IMR-90 (cell line): ENCODE results near the gene CPED1. TPM values are rescaled to one million over a fixed set of nuclear protein-coding genes. Genes with fewer than 3 reads are reported as not detected.

Experiments
- ATAC-seq: fragments of 200-7000 bp; cut with Tn5 transposase; 2 replicates; pipeline ENCODE4 v1.9.1; 2020; ENCODE audit warnings: low read depth, mild to moderate bottlenecking, moderate library complexity
- BruUV-seq: library from RNA; stranded (reverse); fragments of 400-500 nt; replicated peaks from 2 replicates; lab custom pipeline; 2021; lab: Mats Ljungman, UMichigan
- CTCF ChIA-PET: fragments of 300-600 bp; formaldehyde crosslinking; extraction: SDS; loops from one replicate; lab custom pipeline; 2021; ENCODE audit warnings: antibody characterized with exemption; lab: Yijun Ruan, JAX
- POLR2A ChIA-PET: fragments of 300-600 bp; sonication (Branson Sonifier 250); formaldehyde crosslinking; loops from one replicate; lab custom pipeline; 2022; ENCODE audit warnings: antibody characterized with exemption; ENCODE audit not compliant: unreplicated experiment; lab: Charles Lee
- DNase-seq: peaks from one replicate; pipeline ENCODE4 v3.0.0; 2013
- H2AFZ ChIP-seq: replicated peaks from 2 replicates; pipeline ENCODE3; 2013; ENCODE audit warnings: low read length, mild to moderate bottlenecking; ENCODE audit not compliant: poor library complexity
- H2AK5ac ChIP-seq: 2 replicates; pipeline ENCODE4 v1.6.1; 2013; ENCODE audit warnings: low read depth, low read length, inconsistent platforms
- H2AK9ac ChIP-seq: replicated peaks from 2 replicates; pipeline ENCODE3; 2013; ENCODE audit warnings: mild to moderate bottlenecking, low read depth, low read length, moderate library complexity; ENCODE audit not compliant: poor library complexity
- H2BK120ac ChIP-seq: 2 replicates; pipeline ENCODE4 v1.6.1; 2013; ENCODE audit warnings: low read depth, low read length, inconsistent platforms
- H2BK15ac ChIP-seq: 3 replicates; pipeline ENCODE4 v1.6.1; 2013; ENCODE audit warnings: low read depth, low read length, inconsistent platforms
- H2BK20ac ChIP-seq: 2 replicates; pipeline ENCODE4 v1.6.1; 2013; ENCODE audit warnings: low read depth, mild to moderate bottlenecking, inconsistent platforms, low read length, moderate library complexity
- H2BK5ac ChIP-seq: 2 replicates; pipeline ENCODE4 v1.6.1; 2013; ENCODE audit warnings: mild to moderate bottlenecking, low read depth, low read length, inconsistent platforms; ENCODE audit not compliant: poor library complexity, severe bottlenecking
- H3K14ac ChIP-seq: replicated peaks from 2 replicates; pipeline ENCODE4 v1.6.1; 2013; ENCODE audit warnings: low read depth, low read length, inconsistent platforms
- H3K18ac ChIP-seq: 2 replicates; pipeline ENCODE4 v1.6.1; 2013; ENCODE audit warnings: low read depth, low read length, control low read depth
- H3K23ac ChIP-seq: 2 replicates; pipeline ENCODE4 v1.6.1; 2013; ENCODE audit warnings: low read depth, low read length, inconsistent platforms
- H3K27ac ChIP-seq: 2 replicates; pipeline ENCODE4 v1.5.1; 2013; ENCODE audit warnings: mild to moderate bottlenecking, control low read depth, low read length; ENCODE audit not compliant: insufficient read depth
- H3K27me3 ChIP-seq: 2 replicates; pipeline ENCODE4 v1.6.1; 2013; ENCODE audit warnings: low read length; ENCODE audit not compliant: control insufficient read depth, insufficient read depth
- H3K36me3 ChIP-seq: 2 replicates; pipeline ENCODE4 v1.6.1; 2013; ENCODE audit warnings: low read length, mixed read lengths; ENCODE audit not compliant: control insufficient read depth, insufficient read depth
- H3K4ac ChIP-seq: 2 replicates; pipeline ENCODE4 v1.6.1; 2013; ENCODE audit warnings: low read depth, low read length, inconsistent platforms
- H3K4me1 ChIP-seq: 2 replicates; pipeline ENCODE4 v1.6.1; 2013; ENCODE audit warnings: low read length, mixed read lengths; ENCODE audit not compliant: control insufficient read depth, insufficient read depth
- H3K4me2 ChIP-seq: 2 replicates; pipeline ENCODE4 v1.6.1; 2013; ENCODE audit warnings: low read depth, mild to moderate bottlenecking, control low read depth, low read length, moderate library complexity
- H3K4me3 ChIP-seq: 2 replicates; pipeline ENCODE4 v1.5.1; 2013; ENCODE audit warnings: low read depth, mild to moderate bottlenecking, control low read depth, low read length, moderate library complexity; ENCODE audit not compliant: insufficient read depth
- H3K56ac ChIP-seq: 2 replicates; pipeline ENCODE4 v1.6.1; 2013; ENCODE audit warnings: low read length, inconsistent platforms; ENCODE audit not compliant: insufficient read depth; ENCODE audit errors: extremely low read depth
- H3K79me1 ChIP-seq, 2 experiments: 2 replicates each; pipeline ENCODE4 v1.6.1; 2013; ENCODE audit warnings: low read length in 2 of 2, inconsistent platforms in 1 of 2, low read depth in 1 of 2
- H3K9ac ChIP-seq: 2 replicates; pipeline ENCODE4 v1.6.1; 2013; ENCODE audit warnings: low read depth, low read length, control low read depth
- H3K9me1 ChIP-seq: 2 replicates; pipeline ENCODE4 v1.6.1; 2013; ENCODE audit warnings: low read length, inconsistent platforms; ENCODE audit not compliant: insufficient read depth
- H3K9me3 ChIP-seq: 2 replicates; pipeline ENCODE4 v1.6.1; 2013; ENCODE audit warnings: low read length; ENCODE audit not compliant: control insufficient read depth, insufficient read depth
- H4K20me1 ChIP-seq: 2 replicates; pipeline ENCODE4 v1.6.1; 2013; ENCODE audit warnings: low read length, inconsistent platforms; ENCODE audit not compliant: insufficient read depth
- H4K5ac ChIP-seq: 2 replicates; pipeline ENCODE4 v1.6.1; 2013; ENCODE audit warnings: mild to moderate bottlenecking, low read depth, low read length, control low read depth
- H4K8ac ChIP-seq, 2 experiments: 2 replicates each; pipeline ENCODE4 v1.6.1; 2013; ENCODE audit warnings: low read depth in 2 of 2, low read length in 2 of 2, control low read depth in 1 of 2, inconsistent platforms in 1 of 2
- H4K91ac ChIP-seq: 2 replicates; pipeline ENCODE4 v1.6.1; 2013; ENCODE audit warnings: low read depth, low read length, inconsistent platforms; ENCODE audit not compliant: insufficient read depth
- BHLHE40 ChIP-seq: fragments of 150-350 bp; IDR thresholded peaks from 2 replicates; pipeline ENCODE4 v1.6.1; 2016; ENCODE audit warnings: mild to moderate bottlenecking, low read depth, low read length
- CEBPB ChIP-seq: IDR thresholded peaks from 2 replicates; pipeline ENCODE4 v1.6.1; 2012; ENCODE audit warnings: low read depth, low read length, improper control_type of control experiment
- MAFK ChIP-seq: IDR thresholded peaks from 2 replicates; pipeline ENCODE4 v1.6.1; 2012; ENCODE audit warnings: low read depth, low read length, improper control_type of control experiment
- MXI1 ChIP-seq: IDR thresholded peaks from 2 replicates; pipeline ENCODE4 v1.6.1; 2012; ENCODE audit warnings: low read depth, mild to moderate bottlenecking, low read length, moderate library complexity, borderline replicate concordance
- POLR2A ChIP-seq: IDR thresholded peaks from 2 replicates; pipeline ENCODE4 v1.6.1; 2012; ENCODE audit warnings: mild to moderate bottlenecking, low read depth, low read length
- RAD21 ChIP-seq: IDR thresholded peaks from 2 replicates; pipeline ENCODE4 v1.6.1; 2012; ENCODE audit warnings: low read length, improper control_type of control experiment
- SMC3 ChIP-seq: fragments of 150-350 bp; IDR thresholded peaks from 2 replicates; pipeline ENCODE4 v1.6.1; 2016; ENCODE audit warnings: low read depth, mild to moderate bottlenecking, antibody characterized with exemption, low read length, moderate library complexity
- WGBS, 2 experiments: methylation state at CpG; one replicate each; pipeline versions ENCODE4 v1.1.5 to v1.1.7; 2013; ENCODE audit warnings: missing lambda C conversion rate in 2 of 2; ENCODE audit not compliant: insufficient read length in 1 of 2; ENCODE audit errors: extremely low coverage in 2 of 2; 5-methylcytosine and 5-hydroxymethylcytosine counted together
- dilution Hi-C: fragments of 300-500 bp; cut with HindIII; formaldehyde crosslinking; loops from one replicate; pipeline ENCODE4 v1.14.3; 2018; ENCODE audit warnings: low sequenced_read_pairs; ENCODE audit not compliant: unreplicated experiment
- in situ Hi-C: fragments of 300-500 bp; cut with MboI; formaldehyde crosslinking; loops from 3 replicates; pipeline ENCODE4 v1.14.3; 2019; ENCODE audit warnings: low sequenced_read_pairs, inconsistent platforms, mixed read lengths
- intact Hi-C: fragments of 100-400 bp; cut with micrococcal nuclease; formaldehyde crosslinking; loops from 2 replicates; pipeline ENCODE4 v1.10.0; 2022
- polyA plus RNA-seq, 3 experiments: library from polyadenylated mRNA; depleted of rRNA; stranded (reverse); fragments of >200 nt; gene quantifications; 2 replicates each; pipeline ENCODE4 v1.2.3, GENCODE V29; 2012; ENCODE audit warnings: low replicate concordance in 1 of 3
- total RNA-seq: library from RNA; depleted of rRNA; stranded (reverse); fragments of >200 nt; gene quantifications from 2 replicates; pipeline ENCODE4 v1.2.3, GENCODE V29; 2012
- TF ChIP-seq, protein P1 (sequence below): conservative IDR thresholded peaks from 2 replicates; pipeline ENCODE4 v1.5.1; 2012; ENCODE audit warnings: mild to moderate bottlenecking, low read depth, low read length, improper control_type of control experiment

The CPED1 gene
- total and polyA plus RNA-seq, 2 of the 4 experiments (the other 2 are of a cell fraction): 31.2 to 96.8 TPM

DNA sequence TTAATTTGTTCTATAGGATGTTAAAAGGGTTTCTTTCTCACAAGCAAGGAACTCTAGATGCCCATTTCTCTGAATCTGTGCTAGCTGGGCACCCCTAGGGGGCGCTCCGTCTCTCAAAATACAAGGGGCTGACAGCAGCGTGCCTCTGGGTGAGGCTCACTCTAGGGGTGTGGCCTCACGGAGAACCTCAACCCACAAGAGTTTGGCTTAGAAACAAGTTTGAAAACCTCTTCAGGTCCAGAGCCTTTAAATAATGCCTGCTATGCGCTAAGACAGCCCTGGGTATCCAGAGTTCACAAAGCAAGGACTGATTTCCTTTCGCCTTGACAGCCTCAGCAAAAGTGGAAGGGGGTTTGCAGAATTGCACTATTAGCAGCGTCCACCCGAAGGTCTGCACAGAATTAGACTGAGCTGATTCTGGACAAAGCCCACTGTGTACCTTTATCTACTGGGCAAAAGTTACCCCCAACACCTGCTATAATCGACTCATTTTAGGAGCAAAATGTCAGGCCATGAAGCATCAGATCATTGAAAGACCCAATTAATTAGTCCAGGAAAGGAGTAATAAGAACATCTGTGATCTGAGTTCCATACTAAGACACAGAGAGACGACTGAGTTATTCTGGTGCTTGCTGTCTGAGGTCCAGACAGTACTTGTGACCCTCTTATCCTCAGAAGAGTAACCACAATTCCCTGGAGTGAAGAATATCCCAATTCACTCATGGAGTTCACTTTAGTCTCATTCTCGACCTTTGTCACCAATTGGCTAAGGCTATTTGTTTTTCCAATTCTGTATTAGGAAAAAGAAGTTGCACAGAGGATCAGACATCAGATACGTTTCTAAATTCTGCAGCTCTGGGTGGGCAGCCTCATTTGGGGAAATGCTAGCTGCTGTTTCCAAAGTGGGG is 574 bp upstream of the CPED1 start:
- BruUV-seq: no TSS peak
- peak overlapping the region; percentile 80 for H3K4me2 ChIP-seq
- H2BK5ac ChIP-seq: peak overlapping the region; percentile 98
- peak overlapping the region; percentile 91 for H3K23ac ChIP-seq
- H3K27ac ChIP-seq: peak overlapping the region; percentile 95
- in situ Hi-C loops: loop anchor here (25.0 kb wide), 1 partner anchor 349 kb away; the partner anchor contains the start of gene WNT16
- H2BK15ac ChIP-seq: peak overlapping the region; percentile 81
- dilution Hi-C loops: loop anchor here (25.0 kb wide), 1 partner anchor 99 kb away; no protein-coding TSS in a partner anchor
- peak overlapping the region; percentile 86 for H3K4me3 ChIP-seq
- peak overlapping the region; percentile 73 for H2BK20ac ChIP-seq
- peak overlapping the region; percentile 87 for H3K9ac ChIP-seq
- intact Hi-C loops: loop anchor here (1.0 to 5.0 kb wide), 4 partner anchors 93 to 559 kb away; no protein-coding TSS in a partner anchor
- peak overlapping the region; percentile 84 for H4K91ac ChIP-seq
- peak overlapping the region; percentile 94 for H2BK120ac ChIP-seq
- peak; percentile 94 for DNase-seq
- ChIA-PET CTCF (interaction anchor here (0.6 to 4.9 kb wide), 12 partner anchors 13 to 1295 kb away, joined by 3 to 46 read pairs (median 4); no protein-coding TSS in a partner anchor), POLR2A (interaction anchor here (0.7 to 3.4 kb wide), 2 partner anchors 96 to 179 kb away, joined by 3 to 26 read pairs; no protein-coding TSS in a partner anchor)
- no peaks in the 10 kb centered on the region for H3K4me1 ChIP-seq
- no peaks in the 10 kb centered on the region for H3K9me3 ChIP-seq
- H3K4ac ChIP-seq: peak overlapping the region; percentile 86
- peak; percentile 91 for TF ChIP-seq RAD21
- peak; percentile 93 for TF ChIP-seq MXI1
- TF ChIP-seq POLR2A: peak; percentile 43; the same call in 1 of the 2 replicates
- no peak for TF ChIP-seq MAFK
- TF ChIP-seq SMC3: peak; percentile 89
- TF ChIP-seq, protein P1, sequence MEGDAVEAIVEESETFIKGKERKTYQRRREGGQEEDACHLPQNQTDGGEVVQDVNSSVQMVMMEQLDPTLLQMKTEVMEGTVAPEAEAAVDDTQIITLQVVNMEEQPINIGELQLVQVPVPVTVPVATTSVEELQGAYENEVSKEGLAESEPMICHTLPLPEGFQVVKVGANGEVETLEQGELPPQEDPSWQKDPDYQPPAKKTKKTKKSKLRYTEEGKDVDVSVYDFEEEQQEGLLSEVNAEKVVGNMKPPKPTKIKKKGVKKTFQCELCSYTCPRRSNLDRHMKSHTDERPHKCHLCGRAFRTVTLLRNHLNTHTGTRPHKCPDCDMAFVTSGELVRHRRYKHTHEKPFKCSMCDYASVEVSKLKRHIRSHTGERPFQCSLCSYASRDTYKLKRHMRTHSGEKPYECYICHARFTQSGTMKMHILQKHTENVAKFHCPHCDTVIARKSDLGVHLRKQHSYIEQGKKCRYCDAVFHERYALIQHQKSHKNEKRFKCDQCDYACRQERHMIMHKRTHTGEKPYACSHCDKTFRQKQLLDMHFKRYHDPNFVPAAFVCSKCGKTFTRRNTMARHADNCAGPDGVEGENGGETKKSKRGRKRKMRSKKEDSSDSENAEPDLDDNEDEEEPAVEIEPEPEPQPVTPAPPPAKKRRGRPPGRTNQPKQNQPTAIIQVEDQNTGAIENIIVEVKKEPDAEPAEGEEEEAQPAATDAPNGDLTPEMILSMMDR: peak; percentile 96
- no peak for TF ChIP-seq CEBPB
- peak; percentile 36; the same call in 1 of the 2 replicates for TF ChIP-seq BHLHE40
- peaks cover 4 to 9% of the 10 kb centered on the region in 2 experiments; a peak in 2 of 4 replicates for H3K79me1 ChIP-seq
- no peaks in the 10 kb centered on the region for H3K36me3 ChIP-seq
- H4K5ac ChIP-seq: peak overlapping the region; percentile 75
- peak overlapping the region; percentile 69 for H3K56ac ChIP-seq
- no peaks in the 10 kb centered on the region for H3K9me1 ChIP-seq
- H3K18ac ChIP-seq: peak overlapping the region; percentile 30
- peak; percentile 75 for ATAC-seq
- peak overlapping the region; percentile 73 to 89; a peak in 3 of 4 replicates for H4K8ac ChIP-seq
- no peaks in the 10 kb centered on the region for H3K27me3 ChIP-seq
- H2AK5ac ChIP-seq: peak overlapping the region; percentile 48; the same call in 1 of the 2 replicates
- 0% methylated on average over 3 of the region's 12 CpGs; no CpG with 5 or more reads in 1 of the 2 experiments for WGBS, 2 experiments
- H2AK9ac ChIP-seq: peak overlapping the region; percentile 86
- peak overlapping the region; percentile 80 for H3K14ac ChIP-seq
- no peaks in the 10 kb centered on the region; the same call in 1 of the 2 replicates for H4K20me1 ChIP-seq
- H2AFZ ChIP-seq: peak overlapping the region; percentile 80
